Transverse colon (tissue), 4 donors: ENCODE results near the gene GRPEL1. TPM values are rescaled to one million over a fixed set of nuclear protein-coding genes. Genes with fewer than 3 reads are reported as not detected.

ENCODE experiments used
- DNase-seq: peaks from one replicate; pipeline ENCODE4 v3.0.0-alpha.2; 2019
- H3K27ac ChIP-seq, 4 donors: fragments of 200-600 bp; sonication (generic); 2 replicates each; pipeline ENCODE4 v1.5.1; 2016 to 2018; ENCODE audit warnings: inconsistent platforms in 4 of 4
- H3K27me3 ChIP-seq: fragments of 200-600 bp; sonication (generic); 2 replicates; pipeline ENCODE4 v1.5.1; 2017; ENCODE audit warnings: inconsistent platforms
- H3K36me3 ChIP-seq, 4 donors: fragments of 200-600 bp; sonication (generic); 2 replicates each; pipeline ENCODE4 v1.5.1; 2017 to 2019; ENCODE audit warnings: inconsistent platforms in 4 of 4
- H3K4me1 ChIP-seq, 4 donors: fragments of 200-600 bp; sonication (generic); 2 replicates each; pipeline ENCODE4 v1.5.1; 2017 to 2020; ENCODE audit warnings: inconsistent platforms in 4 of 4
- H3K4me3 ChIP-seq, 4 donors: fragments of 200-600 bp; sonication (generic); 1 replicate in 1 of 4; 2 replicates in 3 of 4; pipeline versions ENCODE4 v1.5.1 to v1.6.1; 2017 to 2019; ENCODE audit warnings: inconsistent platforms in 4 of 4
- H3K9me3 ChIP-seq, 2 donors: fragments of 200-600 bp; sonication (generic); 2 replicates each; pipeline ENCODE4 v1.5.1; 2017 to 2019; ENCODE audit warnings: inconsistent platforms in 2 of 2
- EP300 ChIP-seq: sonication (generic); formaldehyde crosslinking; IDR thresholded peaks from one replicate; pipeline ENCODE4 v1.6.1; 2017; ENCODE audit warnings: antibody characterized with exemption, low read depth
- POLR2A ChIP-seq: fragments of 450-650 bp; IDR thresholded peaks from one replicate; pipeline ENCODE4 v1.6.1; 2016; ENCODE audit warnings: antibody characterized with exemption, mild to moderate bottlenecking, moderate library complexity
- POLR2AphosphoS5 ChIP-seq, 3 donors: sonication (generic); formaldehyde crosslinking; IDR thresholded peaks; one replicate each; pipeline ENCODE4 v1.6.1; 2016; ENCODE audit warnings: antibody characterized with exemption in 3 of 3
- WGBS, 2 donors: methylation state at CpG; one replicate each; pipeline ENCODE4 v1.1.5; 2018; ENCODE audit warnings: low coverage in 1 of 2; 5-methylcytosine and 5-hydroxymethylcytosine counted together
- in situ Hi-C, 4 donors: fragments of 200-750 bp; cut with MboI; loops; one replicate each; pipeline versions ENCODE4 v1.15.0 to v1.15.1; 2017; ENCODE audit warnings: low sequenced_read_pairs in 3 of 4, low pct_ligation_motif_present in 1 of 4, low pct_unique_long_range_greater_than_20kb in 1 of 4
- intact Hi-C: fragments of 100-400 bp; cut with DNase I; formaldehyde crosslinking; loops from one replicate; pipeline ENCODE4 v1.15.1; 2023; ENCODE audit warnings: low total_unique reads
- total RNA-seq, 4 donors: library from RNA; depleted of rRNA; stranded (reverse); fragments of >200 nt; gene quantifications; one replicate each; pipeline ENCODE4 v1.1.0, GENCODE V29; 2016
- TF ChIP-seq, protein P1 (sequence below), 5 experiments: fragments of 200-600 bp in 3 of 5; fragments of 450-650 bp in 2 of 5; sonication (generic) in 3 of 5; IDR thresholded peaks; 1 replicate in 2 of 5; 2 replicates in 3 of 5; pipeline ENCODE4 v1.5.1; 2016 to 2017; ENCODE audit warnings: antibody characterized with exemption in 5 of 5, inconsistent platforms in 3 of 5, mild to moderate bottlenecking in 2 of 5, moderate library complexity in 1 of 5

Gene GRPEL1
- total RNA-seq, 4 donors from 2014 or later: 1.1 to 22.0 (median 12.5) TPM

GRCh38 chr4:7052313-7052712 lies 15.6 kb downstream of the GRPEL1 start:
- DNase-seq: no peak
- Histone ChIP-seq H3K4me1 (peaks cover 0 to 13% (median 7%) of the 10 kb centered on the region in 4 donors), H3K27me3 (no peaks in the 10 kb centered on the region), H3K9me3 (no peaks in the 10 kb centered on the region), H3K36me3 (peaks cover 0 to 29% (median 7%) of the 10 kb centered on the region in 4 donors), H3K27ac (peak overlapping the region in 3 of 4 donors; percentile 42 to 63 (median 47)), H3K4me3 (no peak overlapping the region)
- TF ChIP-seq, protein P1, sequence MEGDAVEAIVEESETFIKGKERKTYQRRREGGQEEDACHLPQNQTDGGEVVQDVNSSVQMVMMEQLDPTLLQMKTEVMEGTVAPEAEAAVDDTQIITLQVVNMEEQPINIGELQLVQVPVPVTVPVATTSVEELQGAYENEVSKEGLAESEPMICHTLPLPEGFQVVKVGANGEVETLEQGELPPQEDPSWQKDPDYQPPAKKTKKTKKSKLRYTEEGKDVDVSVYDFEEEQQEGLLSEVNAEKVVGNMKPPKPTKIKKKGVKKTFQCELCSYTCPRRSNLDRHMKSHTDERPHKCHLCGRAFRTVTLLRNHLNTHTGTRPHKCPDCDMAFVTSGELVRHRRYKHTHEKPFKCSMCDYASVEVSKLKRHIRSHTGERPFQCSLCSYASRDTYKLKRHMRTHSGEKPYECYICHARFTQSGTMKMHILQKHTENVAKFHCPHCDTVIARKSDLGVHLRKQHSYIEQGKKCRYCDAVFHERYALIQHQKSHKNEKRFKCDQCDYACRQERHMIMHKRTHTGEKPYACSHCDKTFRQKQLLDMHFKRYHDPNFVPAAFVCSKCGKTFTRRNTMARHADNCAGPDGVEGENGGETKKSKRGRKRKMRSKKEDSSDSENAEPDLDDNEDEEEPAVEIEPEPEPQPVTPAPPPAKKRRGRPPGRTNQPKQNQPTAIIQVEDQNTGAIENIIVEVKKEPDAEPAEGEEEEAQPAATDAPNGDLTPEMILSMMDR (IDR thresholded peaks at IDR 0.05): no peak
- TF ChIP-seq POLR2A: no peak
- TF ChIP-seq POLR2AphosphoS5 (IDR thresholded peaks at IDR 0.05): no peak
- TF ChIP-seq EP300: no peak
- intact Hi-C loops (no loop called here), in situ Hi-C loops (loop anchor here in 2 of 4 donors (25.0 kb wide), 3 partner anchors 165 to 340 kb away; partner anchors contain the start of genes BLOC1S4 (in 1 of the 2) and MRFAP1L1 (in 1 of the 2))
- WGBS, 2 donors: 60 to 94% methylated on average over 2 to 14 of the region's 14 CpGs

DNA sequence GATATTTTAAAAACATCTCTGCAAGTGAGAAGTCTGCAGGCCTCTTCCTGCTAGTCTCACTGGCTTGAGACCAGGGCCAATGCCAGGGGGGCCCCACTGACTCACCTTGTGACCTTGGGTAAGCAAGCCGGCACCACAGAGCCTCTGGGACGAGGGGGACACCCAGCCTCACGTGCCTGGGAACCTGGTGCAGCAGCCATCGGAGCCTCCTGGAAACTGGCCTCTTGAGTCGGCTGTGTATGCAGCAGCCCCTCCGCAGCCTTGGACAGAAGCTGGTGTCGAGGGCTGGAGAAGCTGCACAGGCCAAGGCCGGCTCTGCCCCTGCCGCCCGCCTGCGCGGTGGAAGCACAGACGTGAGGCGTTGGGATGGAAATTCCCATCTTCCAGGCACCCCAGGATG lies 16.0 kb downstream of the GRPEL1 start:
- 93 to 100% methylated on average over 1 to 14 of the region's 14 CpGs for WGBS, 2 donors
- intact Hi-C loops: no loop called here

GRCh38 chr4:7051144-7051495 lies 16.7 kb downstream of the GRPEL1 start:
- WGBS, 2 donors: 90% methylated on average over 12 of the region's 12 CpGs; no CpG with 5 or more reads in 1 of the 2 donors
- Histone ChIP-seq H3K36me3 (peaks cover 0 to 18% (median 7%) of the 10 kb centered on the region in 4 donors), H3K27me3 (no peaks in the 10 kb centered on the region), H3K9me3 (no peaks in the 10 kb centered on the region), H3K27ac (no peak overlapping the region), H3K4me3 (no peak overlapping the region), H3K4me1 (peaks cover 1 to 20% (median 10%) of the 10 kb centered on the region in 4 donors)
- no peak for DNase-seq
- in situ Hi-C loops: loop anchor here in 2 of 4 donors (25.0 kb wide), 3 partner anchors 164 to 339 kb away; partner anchors contain the start of genes BLOC1S4 (in 1 of the 2) and MRFAP1L1 (in 1 of the 2)
- TF ChIP-seq EP300: no peak
- TF ChIP-seq POLR2AphosphoS5 (IDR thresholded peaks at IDR 0.05): no peak
- no peak for TF ChIP-seq POLR2A
- TF ChIP-seq, protein P1 (IDR thresholded peaks at IDR 0.05): no peak
- intact Hi-C loops: no loop called here

More for the DNA sequence above, 16.0 kb downstream of the GRPEL1 start:
- H3K27me3 ChIP-seq: no peaks in the 10 kb centered on the region
- TF ChIP-seq EP300 (no peak), POLR2AphosphoS5 (IDR thresholded peaks at IDR 0.05) (no peak), POLR2A (no peak)
- TF ChIP-seq, protein P1 (IDR thresholded peaks at IDR 0.05): no peak
- peaks cover 0 to 13% (median 7%) of the 10 kb centered on the region in 4 donors for H3K4me1 ChIP-seq
- H3K36me3 ChIP-seq: peaks cover 0 to 26% (median 7%) of the 10 kb centered on the region in 4 donors
- no peak overlapping the region for H3K27ac ChIP-seq
- in situ Hi-C loops: loop anchor here in 2 of 4 donors (25.0 kb wide), 3 partner anchors 165 to 340 kb away; partner anchors contain the start of genes BLOC1S4 (in 1 of the 2) and MRFAP1L1 (in 1 of the 2)
- no peaks in the 10 kb centered on the region for H3K9me3 ChIP-seq
- DNase-seq: no peak
- H3K4me3 ChIP-seq: no peak overlapping the region

GRCh38 chr4:7050481-7051143 lies 17.3 kb downstream of the GRPEL1 start:
- no peak overlapping the region for H3K27ac ChIP-seq
- peaks cover 0 to 15% (median 6%) of the 10 kb centered on the region in 4 donors for H3K36me3 ChIP-seq
- peaks cover 5 to 25% (median 15%) of the 10 kb centered on the region in 4 donors for H3K4me1 ChIP-seq
- H3K27me3 ChIP-seq: no peaks in the 10 kb centered on the region
- WGBS, 2 donors: 88 to 90% methylated on average over 12 to 36 of the region's 36 CpGs
- intact Hi-C loops (no loop called here), in situ Hi-C loops (loop anchor here in 2 of 4 donors (25.0 kb wide), 3 partner anchors 163 to 338 kb away; partner anchors contain the start of genes BLOC1S4 (in 1 of the 2) and MRFAP1L1 (in 1 of the 2))
- no peak overlapping the region for H3K4me3 ChIP-seq
- no peak for DNase-seq
- H3K9me3 ChIP-seq: no peaks in the 10 kb centered on the region
- TF ChIP-seq POLR2AphosphoS5 (IDR thresholded peaks at IDR 0.05) (no peak), POLR2A (no peak), EP300 (no peak)
- TF ChIP-seq, protein P1 (IDR thresholded peaks at IDR 0.05): no peak
